GM21423 (cell line): ENCODE results near the gene CDA.
A peak's percentile ranks its signal among the peaks of the same experiment; 100 is the strongest.

Experiments
- ATAC-seq: cut with Tn5 transposase; IDR thresholded peaks from one replicate; pipeline ENCODE4 v1.9.1; 2021; ENCODE audit warnings: mild to moderate bottlenecking, moderate library complexity; ENCODE audit not compliant: unreplicated experiment

Gene CDA

DNA sequence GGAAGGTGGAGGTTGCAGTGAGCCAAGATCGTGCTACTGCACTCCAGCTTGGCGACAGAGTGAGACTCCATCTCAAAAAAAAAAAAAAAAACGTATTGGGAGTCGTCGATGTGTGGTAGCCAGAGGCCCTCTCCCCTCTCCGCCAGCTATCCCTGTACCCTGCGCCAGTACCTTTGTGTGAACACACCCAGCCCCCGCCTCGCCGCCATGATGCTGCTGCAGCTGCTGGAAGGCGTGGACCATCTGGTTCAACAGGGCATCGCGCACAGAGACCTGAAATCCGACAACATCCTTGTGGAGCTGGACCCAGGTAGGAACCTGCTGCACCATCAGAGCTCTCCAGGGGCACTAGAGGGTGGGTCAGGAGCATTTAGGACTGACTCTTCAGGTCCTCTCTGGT is 56.5 kb downstream of the CDA start:
- no peak for ATAC-seq

DNA sequence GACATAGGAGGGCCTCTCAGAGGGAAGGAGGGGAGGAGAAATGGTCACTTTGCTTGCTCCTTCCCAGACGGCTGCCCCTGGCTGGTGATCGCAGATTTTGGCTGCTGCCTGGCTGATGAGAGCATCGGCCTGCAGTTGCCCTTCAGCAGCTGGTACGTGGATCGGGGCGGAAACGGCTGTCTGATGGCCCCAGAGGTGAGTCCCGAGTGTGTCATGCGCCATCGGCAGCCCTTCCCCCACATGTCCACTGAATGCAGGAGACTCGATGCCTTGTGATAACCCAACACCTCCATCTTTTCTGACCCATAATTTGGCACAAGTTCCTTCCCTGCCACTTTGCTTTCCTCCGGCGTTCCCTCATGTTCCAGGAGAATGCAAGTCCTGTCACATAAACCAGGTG is 59.5 kb downstream of the CDA start:
- ATAC-seq, result no peak

DNA sequence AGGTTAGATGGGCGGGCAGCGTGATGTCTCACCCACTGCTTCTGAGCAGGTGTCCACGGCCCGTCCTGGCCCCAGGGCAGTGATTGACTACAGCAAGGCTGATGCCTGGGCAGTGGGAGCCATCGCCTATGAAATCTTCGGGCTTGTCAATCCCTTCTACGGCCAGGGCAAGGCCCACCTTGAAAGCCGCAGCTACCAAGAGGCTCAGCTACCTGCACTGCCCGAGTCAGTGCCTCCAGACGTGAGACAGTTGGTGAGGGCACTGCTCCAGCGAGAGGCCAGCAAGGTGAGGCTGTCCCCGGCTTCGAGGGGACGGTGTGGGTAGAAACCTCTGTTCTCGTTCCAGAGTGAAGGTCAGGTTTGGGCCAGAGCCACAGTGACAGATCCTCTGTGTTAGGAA is 60.0 kb downstream of the CDA start:
- no peak for ATAC-seq

DNA sequence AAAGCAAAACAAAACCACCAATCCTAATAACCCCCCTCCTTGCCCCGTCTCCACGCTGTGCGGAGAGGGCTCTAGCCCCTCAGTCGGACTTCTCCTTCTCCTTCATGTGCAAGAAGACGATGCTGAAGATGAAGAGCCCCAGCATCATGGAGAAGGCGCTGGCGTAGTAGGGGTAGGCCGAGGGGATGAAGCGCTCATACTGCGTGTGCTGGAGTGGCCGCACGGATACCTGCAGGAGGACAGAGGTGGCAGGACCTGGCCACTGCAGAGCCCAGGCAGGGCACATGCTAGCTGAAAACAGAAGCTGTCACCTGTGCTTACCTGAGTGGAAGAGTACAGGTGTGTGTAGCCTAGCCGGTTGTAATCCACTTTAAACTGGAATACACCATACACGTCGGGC is 63.4 kb downstream of the CDA start:
- no peak for ATAC-seq

DNA sequence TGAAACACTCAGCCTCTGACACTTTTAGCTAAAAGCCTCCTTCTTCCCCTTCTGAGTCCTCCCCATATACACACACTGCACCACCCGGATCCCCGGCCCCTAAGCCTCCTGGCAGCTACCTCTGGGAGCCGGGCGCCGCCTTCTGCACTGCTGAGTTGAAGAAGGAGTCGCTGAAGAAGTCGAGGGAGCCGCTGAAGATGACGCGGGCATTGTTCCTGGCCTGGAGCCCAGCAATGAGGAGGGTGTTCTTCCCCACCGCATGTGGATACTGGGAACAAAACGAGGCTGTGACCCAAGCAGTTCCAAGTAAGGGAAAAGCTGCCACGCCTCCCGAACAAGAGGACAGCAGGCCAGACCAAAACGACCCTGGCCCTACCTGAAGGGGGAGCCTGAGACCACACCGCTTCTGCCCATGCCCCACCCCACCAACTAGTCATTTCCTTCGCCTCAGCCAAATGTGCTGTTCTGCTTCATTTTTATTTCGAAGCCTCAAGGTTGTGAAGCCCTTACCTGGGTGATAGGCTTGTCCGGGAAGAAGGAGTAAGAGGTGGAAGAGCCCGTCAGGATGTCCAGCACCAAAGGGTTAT is 65.3 kb downstream of the CDA start:
- ATAC-seq, result no peak

DNA sequence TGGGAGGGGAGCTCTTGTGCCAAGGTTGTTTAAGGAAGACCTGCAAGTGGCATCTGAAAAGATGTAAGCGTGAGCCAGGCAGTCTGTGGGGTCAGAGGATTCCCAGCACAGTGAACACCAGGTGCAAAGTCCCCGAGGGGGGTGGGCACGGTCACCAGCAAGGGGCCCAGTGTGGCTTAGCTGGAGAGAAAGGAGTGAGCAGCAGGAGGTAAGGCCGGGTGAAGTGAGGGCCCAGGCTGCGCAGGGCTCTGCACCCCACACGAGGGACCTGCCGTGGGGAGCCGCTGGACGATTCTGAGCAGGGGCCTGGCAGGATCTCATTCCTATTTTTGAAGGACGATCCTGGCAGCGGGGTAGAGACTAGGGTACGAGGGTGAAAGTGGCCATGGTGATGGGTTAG is 68.1 kb downstream of the CDA start:
- ATAC-seq, result no peak

DNA sequence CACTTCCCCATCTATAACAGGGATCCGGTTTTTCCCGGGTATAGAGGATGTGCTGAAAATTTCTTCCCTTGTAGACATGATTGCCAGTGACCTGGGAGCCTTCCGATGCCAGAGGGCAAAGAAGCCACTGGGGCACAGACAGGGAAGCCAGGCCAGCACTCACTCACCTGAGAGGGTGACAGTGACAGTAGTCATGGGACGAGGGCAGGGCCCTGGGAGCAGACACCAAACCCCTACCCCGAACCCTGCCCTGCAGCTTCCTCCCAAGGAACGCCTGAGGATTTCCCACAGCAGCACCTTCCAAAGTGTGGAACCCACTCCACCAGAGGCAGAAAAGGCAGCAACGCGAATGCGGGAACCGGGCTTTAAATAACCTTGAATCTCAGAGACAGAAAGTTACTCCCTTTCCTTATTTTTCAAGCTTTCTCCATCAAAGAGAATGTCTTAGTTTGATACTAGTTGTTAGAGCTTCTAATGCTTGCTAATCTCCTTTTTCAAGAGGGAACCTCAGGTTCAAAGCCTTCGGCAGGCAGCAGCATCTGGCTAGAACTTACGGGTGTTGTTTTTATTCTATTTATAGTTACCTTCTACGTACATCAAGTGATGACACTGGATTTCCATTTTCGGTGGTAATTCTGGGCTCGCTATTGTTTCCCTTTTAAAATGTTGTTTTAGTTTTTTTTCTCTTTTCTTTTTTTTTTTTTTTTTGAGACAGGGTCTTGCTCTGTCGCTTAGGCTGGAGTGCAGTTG is 69.4 kb downstream of the CDA start:
- no peak for ATAC-seq

DNA sequence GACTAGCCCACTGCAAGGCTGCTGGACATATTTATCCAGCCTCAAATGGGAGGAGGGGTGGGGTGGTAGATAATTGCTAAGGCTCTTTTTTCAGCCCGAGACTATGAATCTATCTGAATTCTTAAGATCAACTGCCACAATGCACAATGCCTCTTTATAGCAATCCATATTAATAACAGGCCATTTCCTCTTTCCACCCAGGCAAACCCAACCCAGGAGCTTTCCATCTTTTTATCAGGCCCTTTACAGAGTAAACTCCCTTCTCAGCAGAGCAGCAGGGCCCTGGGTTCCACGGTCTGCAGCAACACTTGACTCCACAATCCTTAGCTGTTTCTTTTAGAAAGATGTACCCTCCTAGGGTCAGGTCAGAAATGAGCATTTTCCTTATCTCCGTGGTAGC is 71.5 kb downstream of the CDA start:
- no peak for ATAC-seq

DNA sequence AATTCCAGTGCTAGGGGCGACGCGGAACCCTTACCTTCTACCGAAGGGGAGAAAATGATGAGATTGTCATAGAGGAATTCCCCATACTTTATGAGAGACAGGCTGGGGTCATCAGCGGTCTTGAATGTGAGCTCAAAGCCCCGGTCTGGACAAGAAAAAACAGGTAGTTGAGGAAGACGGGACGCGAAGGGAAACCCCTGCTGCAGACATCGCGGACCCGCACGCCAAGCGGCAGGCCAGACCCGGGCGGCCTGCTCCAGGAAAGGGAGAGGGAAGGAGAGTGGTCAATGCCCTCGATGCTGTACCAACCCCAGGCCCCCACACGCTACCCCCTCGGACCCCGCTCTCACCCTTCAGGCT is 71.9 kb downstream of the CDA start:
- peak; percentile 8 for ATAC-seq

DNA sequence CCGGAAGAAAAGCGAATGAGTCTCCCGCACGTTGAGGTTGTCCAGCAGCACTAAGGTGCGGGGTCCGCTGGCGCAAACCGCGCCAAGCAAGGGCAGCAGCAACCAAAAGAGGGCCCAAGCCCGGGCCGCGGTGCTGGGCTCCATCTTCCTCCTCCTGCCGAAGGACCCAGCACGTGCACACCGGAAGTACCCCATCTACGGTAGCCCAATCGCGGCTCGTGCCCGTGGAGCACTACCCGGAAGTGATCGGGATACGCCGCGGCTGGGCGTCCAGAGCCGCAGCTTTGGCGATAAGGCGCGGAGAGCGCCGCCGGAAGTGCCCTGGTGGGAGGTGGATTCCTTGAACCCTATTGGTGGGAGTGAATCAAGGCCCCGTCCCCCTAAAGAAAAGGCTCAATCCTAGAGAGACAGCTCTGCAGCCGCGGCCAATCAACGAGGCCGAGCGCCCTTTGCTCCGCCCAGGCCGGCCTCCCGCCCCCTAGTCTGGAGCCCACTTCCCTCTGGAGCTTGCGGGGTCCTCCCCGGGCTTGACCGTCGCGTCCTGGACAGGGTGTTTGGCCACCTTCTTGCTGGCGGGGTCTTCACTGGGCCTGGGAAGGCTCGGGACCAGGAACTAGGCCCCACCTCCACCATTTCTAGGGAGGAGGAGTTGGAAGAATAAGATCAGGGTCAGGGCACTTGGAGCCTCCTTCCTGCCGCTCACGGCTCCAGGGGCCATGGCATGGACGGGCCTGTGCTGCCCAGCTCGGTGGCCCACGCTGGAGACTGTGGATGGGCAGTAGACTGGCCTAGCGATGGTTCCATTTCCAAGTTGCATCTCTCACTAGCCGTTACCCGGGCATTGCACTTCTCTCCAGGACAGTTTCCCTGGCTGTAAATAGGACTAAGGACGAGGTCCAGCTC is 72.6 kb downstream of the CDA start, which contains the start of gene DDOST:
Gene DDOST, minus strand, starts transcription at position 163 of the 903 bp plus-strand sequence. Its CDS starts 19 bp downstream, at position 144.
- ATAC-seq, result peak; percentile 97

DNA sequence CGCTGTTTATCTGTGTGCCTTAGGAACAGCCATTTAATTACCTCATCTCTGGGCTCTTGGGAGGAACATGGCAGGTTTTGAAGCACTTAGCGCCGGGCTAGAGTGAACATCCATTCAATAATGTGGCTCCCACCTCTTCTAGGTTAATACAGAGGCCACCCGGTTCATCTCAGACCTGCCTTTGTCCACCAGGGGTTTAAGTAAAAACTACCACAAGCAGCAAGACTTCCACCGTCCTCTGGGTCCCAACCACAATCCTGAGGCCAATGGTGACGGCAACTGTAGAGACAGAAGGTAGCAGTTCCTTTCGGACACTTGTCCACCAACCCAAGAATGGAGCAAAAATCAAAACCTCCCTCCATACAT is 73.2 kb downstream of the CDA start:
- ATAC-seq, result no peak

DNA sequence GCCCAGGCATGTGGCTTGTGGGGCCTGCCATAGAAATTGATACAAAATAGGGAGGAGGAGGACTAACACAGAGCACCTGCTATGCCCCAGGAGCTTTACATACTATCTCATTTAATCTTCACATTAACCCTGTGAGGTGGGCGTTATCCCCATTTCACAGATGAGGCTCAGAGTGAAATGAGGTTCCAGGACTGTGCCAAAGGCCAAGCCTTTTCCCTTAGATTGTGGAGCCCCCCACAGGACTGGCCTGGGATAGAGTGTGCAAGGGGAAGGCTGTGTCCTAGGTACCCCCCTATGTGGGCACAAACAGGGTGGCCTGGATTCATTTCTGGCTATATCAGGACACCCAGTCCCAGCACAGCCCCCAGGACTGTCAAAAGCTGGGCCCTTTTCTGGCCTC is 74.5 kb downstream of the CDA start:
- no peak for ATAC-seq

DNA sequence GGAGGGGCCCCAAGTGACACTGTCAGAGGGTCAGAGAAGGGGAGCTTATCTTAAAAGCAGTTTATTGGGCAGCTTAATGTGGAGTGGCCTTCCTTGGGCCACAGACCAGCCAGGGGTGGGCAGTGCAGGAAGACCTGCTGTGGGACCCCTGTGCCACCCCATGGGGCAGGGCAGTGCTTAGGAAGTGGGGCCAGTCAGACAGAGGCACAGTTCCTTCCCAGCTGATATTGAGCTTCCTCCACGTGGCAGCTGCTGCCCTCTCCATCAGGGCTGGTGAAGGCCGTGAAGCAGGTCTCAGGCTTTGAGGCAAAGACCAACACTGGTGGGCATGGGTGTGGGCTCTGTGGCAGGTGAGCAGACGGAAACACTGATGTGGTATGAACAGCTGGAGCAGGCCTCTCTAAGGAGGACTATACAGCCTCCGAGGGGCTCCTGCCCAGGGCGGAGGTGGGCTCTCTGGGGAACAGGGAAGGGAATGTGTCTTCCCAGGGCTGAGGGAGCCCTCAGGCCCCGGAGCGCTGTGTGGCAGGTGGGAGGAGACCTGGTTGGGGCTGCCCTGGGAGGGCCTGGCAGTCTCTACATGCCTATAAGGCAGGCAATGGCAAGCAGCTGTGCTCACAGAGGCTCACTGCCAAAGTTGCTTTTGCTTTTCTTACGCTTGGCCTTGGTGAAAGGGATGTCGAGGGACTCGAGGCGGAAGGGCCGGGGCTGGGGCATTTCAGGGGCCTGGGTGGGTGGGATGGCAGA is 75.2 kb downstream of the CDA start:
- ATAC-seq, result no peak

DNA sequence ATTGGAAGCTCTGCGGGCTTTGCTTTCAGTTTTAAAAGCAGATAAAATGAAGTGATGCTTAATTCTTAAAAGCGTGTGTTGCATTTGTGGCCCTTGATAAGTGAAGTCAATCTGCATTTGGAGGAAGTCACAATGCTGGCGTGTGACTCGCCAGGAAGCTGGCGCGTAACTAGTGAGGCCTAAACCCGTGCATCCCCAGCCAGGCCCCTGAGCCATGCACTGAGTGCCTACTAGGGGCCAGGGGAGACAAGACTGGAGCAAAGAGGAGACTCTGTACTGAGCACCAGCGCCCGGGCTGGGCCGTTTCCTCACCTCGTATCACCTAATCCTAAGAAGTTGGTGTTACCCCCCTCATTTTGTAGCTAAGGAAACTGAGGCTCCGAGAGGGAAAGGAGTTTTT is 76.8 kb downstream of the CDA start:
- no peak for ATAC-seq

DNA sequence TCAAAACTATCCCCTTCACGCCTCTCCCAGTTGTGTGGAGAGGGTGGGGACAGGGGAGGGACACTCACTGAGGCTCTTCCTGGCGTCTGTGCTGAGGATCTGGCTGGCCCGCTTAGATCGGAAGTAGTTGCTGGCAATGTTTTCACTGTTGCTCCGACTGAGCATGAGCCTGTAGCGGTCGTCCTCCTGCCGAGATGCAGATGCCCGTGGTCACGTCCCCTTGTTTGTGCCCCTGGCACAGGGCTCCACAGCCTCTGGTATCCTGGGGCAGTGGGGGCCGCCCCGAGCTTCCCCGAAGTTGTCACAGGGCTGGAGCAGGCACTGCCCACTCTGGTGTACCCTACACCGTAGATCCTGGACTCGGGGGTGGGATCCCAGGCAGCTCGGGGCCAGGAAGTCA is 77.2 kb downstream of the CDA start:
- ATAC-seq, result no peak

DNA sequence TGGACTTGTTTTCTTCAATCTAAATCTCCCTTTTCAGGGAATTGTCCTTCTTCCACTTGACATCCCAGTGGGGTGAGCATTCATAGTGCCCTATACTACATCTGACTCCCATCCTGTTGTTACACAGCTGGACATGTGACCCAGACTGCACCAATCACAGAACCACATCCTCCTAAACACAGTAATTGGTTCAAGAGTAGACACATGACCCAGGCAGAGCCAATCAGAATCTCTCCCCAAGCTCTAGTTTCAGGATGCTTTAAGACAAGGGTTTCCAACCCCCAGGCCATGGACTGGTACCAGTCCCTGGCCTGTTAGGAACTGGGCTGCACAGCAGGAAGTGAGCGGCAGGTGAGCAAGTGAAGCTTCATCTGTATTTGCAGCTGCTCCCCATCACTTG is 77.9 kb downstream of the CDA start:
- ATAC-seq, result no peak
